HUES6 (cell line): Measurements from ENCODE around the gene NCOA5.

Experiments
- H3K27ac ChIP-seq: 2 replicates; pipeline ENCODE4 v1.7.0; 2013; ENCODE audit warnings: low read depth, mild to moderate bottlenecking, low read length, inconsistent platforms
- H3K27me3 ChIP-seq: 2 replicates; pipeline ENCODE4 v1.6.1; 2013; ENCODE audit warnings: low read length; ENCODE audit not compliant: control insufficient read depth, insufficient read depth
- H3K36me3 ChIP-seq: 2 replicates; pipeline ENCODE4 v1.6.1; 2013; ENCODE audit warnings: low read length; ENCODE audit not compliant: control insufficient read depth, insufficient read depth
- H3K4me1 ChIP-seq: 2 replicates; pipeline ENCODE4 v1.6.1; 2013; ENCODE audit warnings: low read length; ENCODE audit not compliant: control insufficient read depth, insufficient read depth
- H3K4me3 ChIP-seq: 2 replicates; pipeline ENCODE4 v1.5.1; 2013; ENCODE audit warnings: low read depth, low read length
- H3K9ac ChIP-seq: one replicate; pipeline ENCODE4 v1.6.1; 2013; ENCODE audit warnings: mild to moderate bottlenecking, low read length
- H3K9me3 ChIP-seq: 2 replicates; pipeline ENCODE4 v1.6.1; 2013; ENCODE audit warnings: low read depth, low read length; ENCODE audit not compliant: control insufficient read depth, insufficient read depth

The NCOA5 gene

GRCh38 chr20:46128310-46129151 is 38.8 kb upstream of the NCOA5 start:
- Histone ChIP-seq H3K36me3 (peaks cover 2% of the 10 kb centered on the region; the same call in 1 of the 2 replicates), H3K27ac (no peak overlapping the region), H3K4me1 (0 out of 2 replicates have a peak, but pooled peaks cover 2% of the 10 kb centered on the region), H3K9me3 (no peaks in the 10 kb centered on the region), H3K27me3 (peaks cover 47% of the 10 kb centered on the region), H3K9ac (no peak overlapping the region), H3K4me3 (no peak overlapping the region)

GRCh38 chr20:46127396-46128010 is 37.7 kb upstream of the NCOA5 start:
- Histone ChIP-seq H3K4me3 (no peak overlapping the region), H3K27ac (no peak overlapping the region), H3K36me3 (peaks cover 9% of the 10 kb centered on the region), H3K9ac (no peak overlapping the region), H3K9me3 (no peaks in the 10 kb centered on the region), H3K27me3 (peaks cover 42% of the 10 kb centered on the region), H3K4me1 (0 out of 2 replicates have a peak, but pooled peaks cover 2% of the 10 kb centered on the region)

- peaks cover 2% of the 10 kb centered on the region; the same call in 1 of the 2 replicates for H3K4me1 ChIP-seq
- H3K9ac ChIP-seq: no peak overlapping the region
- no peak overlapping the region for H3K4me3 ChIP-seq
- peaks cover 12% of the 10 kb centered on the region for H3K36me3 ChIP-seq
- peaks cover 35% of the 10 kb centered on the region for H3K27me3 ChIP-seq
- no peak overlapping the region for H3K27ac ChIP-seq
- no peaks in the 10 kb centered on the region for H3K9me3 ChIP-seq
Measured at GRCh38 chr20:46126440-46127056, 36.8 kb upstream of the NCOA5 start.

GRCh38 chr20:46123482-46124245 is 33.9 kb upstream of the NCOA5 start:
- Histone ChIP-seq H3K4me1 (peaks cover 2% of the 10 kb centered on the region; the same call in 1 of the 2 replicates), H3K36me3 (peaks cover 12% of the 10 kb centered on the region), H3K27me3 (peaks cover 15% of the 10 kb centered on the region), H3K27ac (no peak overlapping the region), H3K9ac (no peak overlapping the region), H3K9me3 (no peaks in the 10 kb centered on the region), H3K4me3 (no peak overlapping the region)

- H3K9me3 ChIP-seq: no peaks in the 10 kb centered on the region
- peaks cover 12% of the 10 kb centered on the region for H3K36me3 ChIP-seq
- H3K9ac ChIP-seq: no peak overlapping the region
- H3K4me1 ChIP-seq: peaks cover 2% of the 10 kb centered on the region; the same call in 1 of the 2 replicates
- H3K27ac ChIP-seq: no peak overlapping the region
- H3K4me3 ChIP-seq: no peak overlapping the region
- peaks cover 16% of the 10 kb centered on the region for H3K27me3 ChIP-seq
Measured at GRCh38 chr20:46122516-46123481, 33.0 kb upstream of the NCOA5 start.

GRCh38 chr20:46122071-46122470 is 32.3 kb upstream of the NCOA5 start:
- Histone ChIP-seq H3K27ac (no peak overlapping the region), H3K4me1 (peaks cover 2% of the 10 kb centered on the region; the same call in 1 of the 2 replicates), H3K4me3 (no peak overlapping the region), H3K9me3 (no peaks in the 10 kb centered on the region), H3K36me3 (peaks cover 12% of the 10 kb centered on the region), H3K9ac (no peak overlapping the region), H3K27me3 (peaks cover 22% of the 10 kb centered on the region)

GRCh38 chr20:46121184-46121930 is 31.6 kb upstream of the NCOA5 start:
- Histone ChIP-seq H3K9ac (no peak overlapping the region), H3K36me3 (peaks cover 12% of the 10 kb centered on the region), H3K27ac (no peak overlapping the region), H3K4me3 (no peak overlapping the region), H3K27me3 (peaks cover 27% of the 10 kb centered on the region), H3K4me1 (peaks cover 2% of the 10 kb centered on the region; the same call in 1 of the 2 replicates), H3K9me3 (no peaks in the 10 kb centered on the region)

- H3K9me3 ChIP-seq: no peaks in the 10 kb centered on the region
- H3K36me3 ChIP-seq: peaks cover 12% of the 10 kb centered on the region
- no peak overlapping the region for H3K27ac ChIP-seq
- H3K9ac ChIP-seq: no peak overlapping the region
- peaks cover 2% of the 10 kb centered on the region; the same call in 1 of the 2 replicates for H3K4me1 ChIP-seq
- H3K27me3 ChIP-seq: peaks cover 40% of the 10 kb centered on the region
- no peak overlapping the region for H3K4me3 ChIP-seq
Measured at GRCh38 chr20:46120136-46120535, 30.4 kb upstream of the NCOA5 start.

GRCh38 chr20:46119547-46119946 is 29.8 kb upstream of the NCOA5 start:
- Histone ChIP-seq H3K27me3 (peaks cover 44% of the 10 kb centered on the region), H3K4me3 (no peak overlapping the region), H3K4me1 (peaks cover 2% of the 10 kb centered on the region; the same call in 1 of the 2 replicates), H3K9me3 (no peaks in the 10 kb centered on the region), H3K36me3 (peaks cover 12% of the 10 kb centered on the region), H3K27ac (no peak overlapping the region), H3K9ac (no peak overlapping the region)
